Type B pancreatic cell (in vitro differentiated cells): ENCODE measurements around the gene CCDC146. TPM values are rescaled to one million over a fixed set of nuclear protein-coding genes. Genes with fewer than 3 reads are reported as not detected.

ENCODE experiments used
- DNase-seq: peaks from one replicate; pipeline ENCODE4 v3.0.0; 2021; ENCODE audit warnings: mixed read lengths; ENCODE audit not compliant: unreplicated experiment; ENCODE audit errors: extremely low spot score
- H3K27ac Mint-ChIP-seq: 2 replicates; pipeline ENCODE4 v1.8.0; 2021; ENCODE audit warnings: mild to moderate bottlenecking, mixed read lengths
- H3K27me3 Mint-ChIP-seq: 2 replicates; pipeline ENCODE4 v1.8.0; 2021; ENCODE audit warnings: mixed read lengths
- H3K36me3 Mint-ChIP-seq: 2 replicates; pipeline ENCODE4 v1.8.0; 2021; ENCODE audit warnings: mixed read lengths
- H3K4me1 Mint-ChIP-seq: one replicate; pipeline ENCODE4 v1.8.0; 2021; ENCODE audit warnings: mixed read lengths; ENCODE audit not compliant: unreplicated experiment
- H3K4me3 Mint-ChIP-seq: 2 replicates; pipeline ENCODE4 v1.8.0; 2021; ENCODE audit warnings: mild to moderate bottlenecking, mixed read lengths
- H3K9me3 Mint-ChIP-seq: 2 replicates; pipeline ENCODE4 v1.8.0; 2021; ENCODE audit warnings: mixed read lengths
- total RNA-seq: library from RNA; stranded (reverse); gene quantifications from 2 replicates; pipeline ENCODE4 v1.2.1, GENCODE V29; 2021; ENCODE audit warnings: low replicate concordance
- TF ChIP-seq, protein P1 (sequence below): fragments of 200-600 bp; sonication (generic); conservative IDR thresholded peaks from 2 replicates; pipeline ENCODE4 v1.5.0; 2021; ENCODE audit warnings: antibody characterized with exemption, mild to moderate bottlenecking

CCDC146 gene
- total RNA-seq, 1 donor from 2014 or later = 15.3 TPM

- TF ChIP-seq, protein P1, sequence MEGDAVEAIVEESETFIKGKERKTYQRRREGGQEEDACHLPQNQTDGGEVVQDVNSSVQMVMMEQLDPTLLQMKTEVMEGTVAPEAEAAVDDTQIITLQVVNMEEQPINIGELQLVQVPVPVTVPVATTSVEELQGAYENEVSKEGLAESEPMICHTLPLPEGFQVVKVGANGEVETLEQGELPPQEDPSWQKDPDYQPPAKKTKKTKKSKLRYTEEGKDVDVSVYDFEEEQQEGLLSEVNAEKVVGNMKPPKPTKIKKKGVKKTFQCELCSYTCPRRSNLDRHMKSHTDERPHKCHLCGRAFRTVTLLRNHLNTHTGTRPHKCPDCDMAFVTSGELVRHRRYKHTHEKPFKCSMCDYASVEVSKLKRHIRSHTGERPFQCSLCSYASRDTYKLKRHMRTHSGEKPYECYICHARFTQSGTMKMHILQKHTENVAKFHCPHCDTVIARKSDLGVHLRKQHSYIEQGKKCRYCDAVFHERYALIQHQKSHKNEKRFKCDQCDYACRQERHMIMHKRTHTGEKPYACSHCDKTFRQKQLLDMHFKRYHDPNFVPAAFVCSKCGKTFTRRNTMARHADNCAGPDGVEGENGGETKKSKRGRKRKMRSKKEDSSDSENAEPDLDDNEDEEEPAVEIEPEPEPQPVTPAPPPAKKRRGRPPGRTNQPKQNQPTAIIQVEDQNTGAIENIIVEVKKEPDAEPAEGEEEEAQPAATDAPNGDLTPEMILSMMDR = no peak
- Mint-ChIP-seq H3K27ac (no peak overlapping the region), H3K27me3 (no peaks in the 10 kb centered on the region)
Observed at GRCh38 chr7:77284616-77285015, 162.2 kb downstream of the CCDC146 start.

DNA sequence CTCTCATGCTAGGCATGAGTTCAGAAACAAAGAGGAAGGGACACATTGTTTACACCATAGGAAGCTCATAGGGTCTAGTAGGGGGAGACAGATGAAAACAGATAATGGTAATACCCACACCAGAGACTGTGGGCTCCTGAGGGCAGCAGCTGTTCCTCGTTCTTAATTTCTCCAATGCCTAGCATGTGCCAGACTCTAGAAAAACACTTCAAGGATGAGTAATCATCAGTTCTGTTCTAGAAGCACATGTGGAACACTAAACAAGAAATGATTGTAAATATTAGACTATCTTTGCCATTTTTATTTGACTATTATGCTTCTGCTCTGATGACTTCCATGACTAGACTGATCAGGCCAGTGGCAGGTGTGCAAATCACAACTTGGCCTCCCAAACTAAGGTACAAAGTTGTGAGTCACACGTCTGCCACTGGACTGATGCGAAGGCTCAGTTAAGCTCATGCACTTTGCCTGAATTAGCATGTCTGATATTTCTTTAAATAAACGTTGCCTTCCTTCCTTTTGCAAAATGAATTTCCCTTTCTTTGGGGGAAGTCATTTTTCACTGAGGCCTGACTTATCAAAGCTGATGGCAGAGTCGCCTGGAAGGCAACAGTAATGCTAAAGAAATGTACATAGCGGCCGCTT lies 166.4 kb downstream of the CCDC146 start:
- no peak for DNase-seq
- Mint-ChIP-seq H3K27me3 (no peaks in the 10 kb centered on the region), H3K4me3 (no peak overlapping the region), H3K9me3 (no peaks in the 10 kb centered on the region), H3K36me3 (peaks cover 13% of the 10 kb centered on the region), H3K27ac (no peak overlapping the region), H3K4me1 (no peaks in the 10 kb centered on the region)
- TF ChIP-seq, protein P1 = no peak

More at GRCh38 chr7:77284616-77285015, 162.2 kb downstream of the CCDC146 start:
- no peaks in the 10 kb centered on the region for H3K9me3 Mint-ChIP-seq
- H3K4me3 Mint-ChIP-seq = no peak overlapping the region
- DNase-seq = no peak
- peaks cover 4% of the 10 kb centered on the region for H3K4me1 Mint-ChIP-seq
- H3K36me3 Mint-ChIP-seq = peaks cover 13% of the 10 kb centered on the region

DNA sequence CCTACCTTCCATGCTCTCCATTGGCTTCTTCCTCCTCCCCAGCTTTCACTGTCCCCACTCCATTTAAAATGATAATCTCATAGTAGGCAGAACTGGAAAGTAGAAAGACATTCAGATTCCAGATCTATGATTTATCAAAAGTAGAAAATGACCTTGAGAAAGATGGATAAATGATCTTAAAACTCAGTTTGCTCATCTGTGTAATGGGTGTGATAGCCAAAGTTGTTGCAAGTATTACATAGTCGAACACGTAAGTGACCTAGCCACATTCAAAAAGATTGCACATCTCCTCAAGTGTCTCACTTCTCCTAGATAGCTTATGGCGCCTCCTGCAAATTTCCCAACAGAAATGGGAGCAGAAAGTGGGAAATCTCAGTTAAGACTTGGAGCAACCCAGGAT lies 167.0 kb downstream of the CCDC146 start:
- Mint-ChIP-seq H3K27ac (no peak overlapping the region), H3K27me3 (no peaks in the 10 kb centered on the region), H3K36me3 (peaks cover 13% of the 10 kb centered on the region), H3K4me1 (no peaks in the 10 kb centered on the region), H3K4me3 (no peak overlapping the region), H3K9me3 (no peaks in the 10 kb centered on the region)
- DNase-seq = no peak
- TF ChIP-seq, protein P1 = no peak

- no peaks in the 10 kb centered on the region for H3K27me3 Mint-ChIP-seq
- H3K9me3 Mint-ChIP-seq = no peaks in the 10 kb centered on the region
- no peak overlapping the region for H3K4me3 Mint-ChIP-seq
- DNase-seq = no peak
- peaks cover 13% of the 10 kb centered on the region for H3K36me3 Mint-ChIP-seq
- TF ChIP-seq, protein P1 = no peak
- no peak overlapping the region for H3K27ac Mint-ChIP-seq
- no peaks in the 10 kb centered on the region for H3K4me1 Mint-ChIP-seq
Observed at GRCh38 chr7:77290425-77290824, 168.0 kb downstream of the CCDC146 start.

DNA sequence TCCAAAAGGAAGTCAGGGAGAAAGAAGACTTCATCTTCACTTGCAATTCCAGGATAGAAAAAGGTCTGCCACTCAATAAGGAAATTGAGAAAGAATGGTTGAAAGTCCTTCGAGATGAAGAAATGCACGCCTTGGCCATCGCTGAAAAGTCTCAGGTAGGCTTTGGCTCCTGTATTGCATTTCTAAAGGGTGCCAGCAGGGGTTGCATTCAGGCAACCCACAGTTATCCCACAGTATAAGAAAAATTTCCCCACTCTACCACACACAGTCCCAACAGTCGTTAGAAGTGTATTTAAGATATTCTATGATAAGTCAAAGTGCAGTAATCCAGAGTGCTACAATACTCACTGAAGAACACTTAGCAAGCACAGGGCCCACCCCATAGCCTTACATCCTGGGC lies 170.6 kb downstream of the CCDC146 start:
- no peak overlapping the region for H3K27ac Mint-ChIP-seq
- H3K4me1 Mint-ChIP-seq = no peaks in the 10 kb centered on the region
- H3K27me3 Mint-ChIP-seq = no peaks in the 10 kb centered on the region
- H3K9me3 Mint-ChIP-seq = no peaks in the 10 kb centered on the region
- TF ChIP-seq, protein P1 = no peak
- DNase-seq = no peak
- H3K36me3 Mint-ChIP-seq = peaks cover 11% of the 10 kb centered on the region
- H3K4me3 Mint-ChIP-seq = no peak overlapping the region
